OCI-LY7 (cell line): ENCODE data around the gene HLTF. TPM values are rescaled to one million over a fixed set of nuclear protein-coding genes. Genes with fewer than 3 reads are reported as not detected.

Source experiments
- BruUV-seq: library from RNA; stranded (reverse); fragments of 400-500 nt; replicated peaks from 2 replicates; lab custom pipeline; 2021; lab: Mats Ljungman, UMichigan
- CTCF ChIA-PET: fragments of 300-600 bp; sonication (Branson Sonifier 250); formaldehyde crosslinking; loops from one replicate; lab custom pipeline; 2022; ENCODE audit warnings: antibody characterized with exemption; ENCODE audit not compliant: unreplicated experiment; lab: Charles Lee
- POLR2A ChIA-PET: fragments of 300-600 bp; sonication (Branson Sonifier 250); formaldehyde crosslinking; loops from one replicate; lab custom pipeline; 2022; ENCODE audit warnings: antibody characterized with exemption; lab: Charles Lee
- DNase-seq: peaks from one replicate; pipeline ENCODE4 v3.0.0-alpha.2; 2015; ENCODE audit warnings: low spot score
- H2AFZ ChIP-seq: fragments of 200-600 bp; sonication (generic), shearing (Covaris generic); 2 replicates; pipeline ENCODE4 v1.6.1; 2014; ENCODE audit warnings: mild to moderate bottlenecking, antibody characterized with exemption, low read length, moderate library complexity
- H3K27ac ChIP-seq: fragments of 200-600 bp; sonication (generic); 2 replicates; pipeline ENCODE4 v1.5.1; 2014; ENCODE audit warnings: mixed run types, low read depth, mild to moderate bottlenecking, moderate library complexity, low read length, inconsistent platforms; ENCODE audit not compliant: poor library complexity, severe bottlenecking
- H3K36me3 ChIP-seq: fragments of 200-600 bp; sonication (generic); 2 replicates; pipeline ENCODE4 v1.6.1; 2014; ENCODE audit warnings: mild to moderate bottlenecking, antibody characterized with exemption, low read length, moderate library complexity, mixed read lengths; ENCODE audit not compliant: insufficient read depth
- H3K4me1 ChIP-seq: fragments of 200-600 bp; sonication (generic); 2 replicates; pipeline ENCODE4 v1.5.1; 2014; ENCODE audit warnings: mild to moderate bottlenecking, low read length; ENCODE audit not compliant: insufficient read depth, poor library complexity, severe bottlenecking
- H3K4me2 ChIP-seq: fragments of 200-600 bp; sonication (generic); 2 replicates; pipeline ENCODE4 v1.6.1; 2014; ENCODE audit warnings: mild to moderate bottlenecking, low read length
- H3K4me3 ChIP-seq: fragments of 200-600 bp; sonication (generic); 2 replicates; pipeline ENCODE4 v1.5.1; 2014; ENCODE audit warnings: mild to moderate bottlenecking, low read depth, low read length; ENCODE audit not compliant: poor library complexity, severe bottlenecking
- H3K79me2 ChIP-seq: fragments of 200-600 bp; sonication (generic); 2 replicates; pipeline ENCODE4 v1.6.1; 2016; ENCODE audit warnings: low read depth, mild to moderate bottlenecking, low read length, moderate library complexity, mixed read lengths; ENCODE audit not compliant: insufficient read depth
- H3K9me2 ChIP-seq: fragments of 200-600 bp; sonication (generic); 2 replicates; pipeline ENCODE4 v1.6.1; 2016; ENCODE audit warnings: mild to moderate bottlenecking, low read length, mixed read lengths; ENCODE audit not compliant: insufficient read depth
- H3K9me3 ChIP-seq: fragments of 200-600 bp; sonication (generic); 2 replicates; pipeline ENCODE4 v1.6.1; 2014; ENCODE audit warnings: mild to moderate bottlenecking, mixed run types, low read length, mixed read lengths
- H4K20me1 ChIP-seq: fragments of 200-600 bp; sonication (generic); 2 replicates; pipeline ENCODE4 v1.6.1; 2014; ENCODE audit warnings: mild to moderate bottlenecking, antibody characterized with exemption, low read length, moderate library complexity, mixed read lengths; ENCODE audit not compliant: insufficient read depth
- EZH2phosphoT487 ChIP-seq: fragments of 200-600 bp; sonication (generic); IDR thresholded peaks from 2 replicates; pipeline ENCODE4 v1.6.1; 2018; ENCODE audit warnings: low read depth, borderline replicate concordance, mild to moderate bottlenecking, mixed run types, antibody characterized with exemption, low read length, moderate library complexity, mixed read lengths
- intact Hi-C: fragments of 100-400 bp; cut with micrococcal nuclease; formaldehyde crosslinking; loops from one replicate; pipeline ENCODE4 v1.10.0; 2022; ENCODE audit not compliant: unreplicated experiment
- total RNA-seq, 2 experiments: library from RNA; depleted of rRNA in 1 of 2; stranded (reverse); fragments of >200 nt in 1 of 2; shearing (Covaris generic) in 1 of 2; gene quantifications; 2 replicates each; pipeline ENCODE4 v1.2.3, GENCODE V29; 2014 to 2022
- TF ChIP-seq, protein P1 (sequence below): fragments of 200-600 bp; sonication (generic); conservative IDR thresholded peaks from 2 replicates; pipeline ENCODE4 v1.5.1; 2014; ENCODE audit warnings: mild to moderate bottlenecking, antibody characterized with exemption, low read length, moderate library complexity, mixed read lengths

HLTF gene
- total RNA-seq, 2 experiments from 2014 or later = 106 to 107 TPM

GRCh38 chr3:149011676-149012075 is 74.7 kb downstream of the HLTF start:
- H3K9me2 ChIP-seq = no peaks in the 10 kb centered on the region
- H4K20me1 ChIP-seq = no peaks in the 10 kb centered on the region
- TF ChIP-seq, protein P1, sequence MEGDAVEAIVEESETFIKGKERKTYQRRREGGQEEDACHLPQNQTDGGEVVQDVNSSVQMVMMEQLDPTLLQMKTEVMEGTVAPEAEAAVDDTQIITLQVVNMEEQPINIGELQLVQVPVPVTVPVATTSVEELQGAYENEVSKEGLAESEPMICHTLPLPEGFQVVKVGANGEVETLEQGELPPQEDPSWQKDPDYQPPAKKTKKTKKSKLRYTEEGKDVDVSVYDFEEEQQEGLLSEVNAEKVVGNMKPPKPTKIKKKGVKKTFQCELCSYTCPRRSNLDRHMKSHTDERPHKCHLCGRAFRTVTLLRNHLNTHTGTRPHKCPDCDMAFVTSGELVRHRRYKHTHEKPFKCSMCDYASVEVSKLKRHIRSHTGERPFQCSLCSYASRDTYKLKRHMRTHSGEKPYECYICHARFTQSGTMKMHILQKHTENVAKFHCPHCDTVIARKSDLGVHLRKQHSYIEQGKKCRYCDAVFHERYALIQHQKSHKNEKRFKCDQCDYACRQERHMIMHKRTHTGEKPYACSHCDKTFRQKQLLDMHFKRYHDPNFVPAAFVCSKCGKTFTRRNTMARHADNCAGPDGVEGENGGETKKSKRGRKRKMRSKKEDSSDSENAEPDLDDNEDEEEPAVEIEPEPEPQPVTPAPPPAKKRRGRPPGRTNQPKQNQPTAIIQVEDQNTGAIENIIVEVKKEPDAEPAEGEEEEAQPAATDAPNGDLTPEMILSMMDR = no peak
- TF ChIP-seq EZH2phosphoT487 = no peak
- POLR2A ChIA-PET = no interaction called here
- no peak overlapping the region for H3K4me2 ChIP-seq
- no peaks in the 10 kb centered on the region for H3K79me2 ChIP-seq
- H3K4me3 ChIP-seq = no peak overlapping the region
- no peak overlapping the region for H3K27ac ChIP-seq
- CTCF ChIA-PET = no interaction called here
- peaks cover 56% of the 10 kb centered on the region for H3K36me3 ChIP-seq
- intact Hi-C loops = no loop called here
- no TSS peak for BruUV-seq
- H2AFZ ChIP-seq = no peak overlapping the region
- no peak for DNase-seq
- no peaks in the 10 kb centered on the region for H3K4me1 ChIP-seq
- H3K9me3 ChIP-seq = no peaks in the 10 kb centered on the region

DNA sequence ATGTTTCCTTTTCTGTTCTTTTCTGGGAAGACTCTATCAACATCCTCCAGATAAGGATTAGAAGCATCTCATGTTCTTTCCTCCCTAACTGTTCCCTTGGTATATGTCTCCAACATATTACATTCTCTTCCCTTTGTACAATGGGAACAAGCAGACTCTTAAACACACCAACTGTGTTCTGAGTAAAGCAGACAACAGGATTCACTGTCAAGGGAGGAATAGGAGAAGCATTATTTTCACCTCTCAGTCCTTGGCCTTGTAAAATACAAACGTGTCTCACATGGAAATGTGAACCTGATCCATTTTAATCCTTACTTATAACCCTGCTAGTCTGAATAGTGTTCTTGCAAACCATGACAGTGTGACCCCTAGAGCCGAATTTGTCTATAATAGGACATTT is 75.4 kb downstream of the HLTF start:
- H3K79me2 ChIP-seq = no peaks in the 10 kb centered on the region
- H4K20me1 ChIP-seq = no peaks in the 10 kb centered on the region
- TF ChIP-seq, protein P1 = no peak
- no peak for TF ChIP-seq EZH2phosphoT487
- H3K4me1 ChIP-seq = no peaks in the 10 kb centered on the region
- ChIA-PET CTCF (no interaction called here), POLR2A (no interaction called here)
- H2AFZ ChIP-seq = no peak overlapping the region
- H3K27ac ChIP-seq = no peak overlapping the region
- peaks cover 56% of the 10 kb centered on the region for H3K36me3 ChIP-seq
- no peak overlapping the region for H3K4me3 ChIP-seq
- no peak overlapping the region for H3K4me2 ChIP-seq
- H3K9me2 ChIP-seq = no peaks in the 10 kb centered on the region
- intact Hi-C loops = no loop called here
- H3K9me3 ChIP-seq = no peaks in the 10 kb centered on the region
- BruUV-seq = no TSS peak
- DNase-seq = no peak

GRCh38 chr3:149010504-149010951 is 75.8 kb downstream of the HLTF start:
- Histone ChIP-seq H3K79me2 (no peaks in the 10 kb centered on the region), H3K9me3 (no peaks in the 10 kb centered on the region), H3K4me3 (no peak overlapping the region), H3K4me1 (no peaks in the 10 kb centered on the region), H3K4me2 (no peak overlapping the region), H4K20me1 (no peaks in the 10 kb centered on the region), H2AFZ (no peak overlapping the region), H3K36me3 (peaks cover 56% of the 10 kb centered on the region), H3K27ac (no peak overlapping the region), H3K9me2 (no peaks in the 10 kb centered on the region)
- TF ChIP-seq, protein P1 = no peak
- intact Hi-C loops = no loop called here
- CTCF ChIA-PET = no interaction called here
- POLR2A ChIA-PET = no interaction called here
- no peak for DNase-seq
- no TSS peak for BruUV-seq
